OCI-LY7 (cell line): ENCODE results near the gene MRAS. TPM values are rescaled to one million over a fixed set of nuclear protein-coding genes. Genes with fewer than 3 reads are reported as not detected.

Experiments used
- BruUV-seq: library from RNA; stranded (reverse); fragments of 400-500 nt; replicated peaks from 2 replicates; lab custom pipeline; 2021; lab: Mats Ljungman, UMichigan
- CTCF ChIA-PET: fragments of 300-600 bp; sonication (Branson Sonifier 250); formaldehyde crosslinking; loops from one replicate; lab custom pipeline; 2022; ENCODE audit warnings: antibody characterized with exemption; ENCODE audit not compliant: unreplicated experiment; lab: Charles Lee
- POLR2A ChIA-PET: fragments of 300-600 bp; sonication (Branson Sonifier 250); formaldehyde crosslinking; loops from one replicate; lab custom pipeline; 2022; ENCODE audit warnings: antibody characterized with exemption; lab: Charles Lee
- DNase-seq: peaks from one replicate; pipeline ENCODE4 v3.0.0-alpha.2; 2015; ENCODE audit warnings: low spot score
- H2AFZ ChIP-seq: fragments of 200-600 bp; sonication (generic), shearing (Covaris generic); 2 replicates; pipeline ENCODE4 v1.6.1; 2014; ENCODE audit warnings: mild to moderate bottlenecking, antibody characterized with exemption, low read length, moderate library complexity
- H3K27ac ChIP-seq: fragments of 200-600 bp; sonication (generic); 2 replicates; pipeline ENCODE4 v1.5.1; 2014; ENCODE audit warnings: mixed run types, low read depth, mild to moderate bottlenecking, moderate library complexity, low read length, inconsistent platforms; ENCODE audit not compliant: poor library complexity, severe bottlenecking
- H3K36me3 ChIP-seq: fragments of 200-600 bp; sonication (generic); 2 replicates; pipeline ENCODE4 v1.6.1; 2014; ENCODE audit warnings: mild to moderate bottlenecking, antibody characterized with exemption, low read length, moderate library complexity, mixed read lengths; ENCODE audit not compliant: insufficient read depth
- H3K4me1 ChIP-seq: fragments of 200-600 bp; sonication (generic); 2 replicates; pipeline ENCODE4 v1.5.1; 2014; ENCODE audit warnings: mild to moderate bottlenecking, low read length; ENCODE audit not compliant: insufficient read depth, poor library complexity, severe bottlenecking
- H3K4me2 ChIP-seq: fragments of 200-600 bp; sonication (generic); 2 replicates; pipeline ENCODE4 v1.6.1; 2014; ENCODE audit warnings: mild to moderate bottlenecking, low read length
- H3K4me3 ChIP-seq: fragments of 200-600 bp; sonication (generic); 2 replicates; pipeline ENCODE4 v1.5.1; 2014; ENCODE audit warnings: mild to moderate bottlenecking, low read depth, low read length; ENCODE audit not compliant: poor library complexity, severe bottlenecking
- H3K79me2 ChIP-seq: fragments of 200-600 bp; sonication (generic); 2 replicates; pipeline ENCODE4 v1.6.1; 2016; ENCODE audit warnings: low read depth, mild to moderate bottlenecking, low read length, moderate library complexity, mixed read lengths; ENCODE audit not compliant: insufficient read depth
- H3K9me2 ChIP-seq: fragments of 200-600 bp; sonication (generic); 2 replicates; pipeline ENCODE4 v1.6.1; 2016; ENCODE audit warnings: mild to moderate bottlenecking, low read length, mixed read lengths; ENCODE audit not compliant: insufficient read depth
- H3K9me3 ChIP-seq: fragments of 200-600 bp; sonication (generic); 2 replicates; pipeline ENCODE4 v1.6.1; 2014; ENCODE audit warnings: mild to moderate bottlenecking, mixed run types, low read length, mixed read lengths
- H4K20me1 ChIP-seq: fragments of 200-600 bp; sonication (generic); 2 replicates; pipeline ENCODE4 v1.6.1; 2014; ENCODE audit warnings: mild to moderate bottlenecking, antibody characterized with exemption, low read length, moderate library complexity, mixed read lengths; ENCODE audit not compliant: insufficient read depth
- CTCF ChIP-seq: fragments of 200-600 bp; sonication (generic); conservative IDR thresholded peaks from 2 replicates; pipeline ENCODE4 v1.5.1; 2014; ENCODE audit warnings: mild to moderate bottlenecking, antibody characterized with exemption, low read length, moderate library complexity, mixed read lengths
- EZH2phosphoT487 ChIP-seq: fragments of 200-600 bp; sonication (generic); IDR thresholded peaks from 2 replicates; pipeline ENCODE4 v1.6.1; 2018; ENCODE audit warnings: low read depth, borderline replicate concordance, mild to moderate bottlenecking, mixed run types, antibody characterized with exemption, low read length, moderate library complexity, mixed read lengths
- intact Hi-C: fragments of 100-400 bp; cut with micrococcal nuclease; formaldehyde crosslinking; loops from one replicate; pipeline ENCODE4 v1.10.0; 2022; ENCODE audit not compliant: unreplicated experiment
- total RNA-seq, 2 experiments: library from RNA; depleted of rRNA in 1 of 2; stranded (reverse); fragments of >200 nt in 1 of 2; shearing (Covaris generic) in 1 of 2; gene quantifications; 2 replicates each; pipeline ENCODE4 v1.2.3, GENCODE V29; 2014 to 2022

Gene MRAS
- total RNA-seq, 2 experiments from 2014 or later, result not detected

DNA sequence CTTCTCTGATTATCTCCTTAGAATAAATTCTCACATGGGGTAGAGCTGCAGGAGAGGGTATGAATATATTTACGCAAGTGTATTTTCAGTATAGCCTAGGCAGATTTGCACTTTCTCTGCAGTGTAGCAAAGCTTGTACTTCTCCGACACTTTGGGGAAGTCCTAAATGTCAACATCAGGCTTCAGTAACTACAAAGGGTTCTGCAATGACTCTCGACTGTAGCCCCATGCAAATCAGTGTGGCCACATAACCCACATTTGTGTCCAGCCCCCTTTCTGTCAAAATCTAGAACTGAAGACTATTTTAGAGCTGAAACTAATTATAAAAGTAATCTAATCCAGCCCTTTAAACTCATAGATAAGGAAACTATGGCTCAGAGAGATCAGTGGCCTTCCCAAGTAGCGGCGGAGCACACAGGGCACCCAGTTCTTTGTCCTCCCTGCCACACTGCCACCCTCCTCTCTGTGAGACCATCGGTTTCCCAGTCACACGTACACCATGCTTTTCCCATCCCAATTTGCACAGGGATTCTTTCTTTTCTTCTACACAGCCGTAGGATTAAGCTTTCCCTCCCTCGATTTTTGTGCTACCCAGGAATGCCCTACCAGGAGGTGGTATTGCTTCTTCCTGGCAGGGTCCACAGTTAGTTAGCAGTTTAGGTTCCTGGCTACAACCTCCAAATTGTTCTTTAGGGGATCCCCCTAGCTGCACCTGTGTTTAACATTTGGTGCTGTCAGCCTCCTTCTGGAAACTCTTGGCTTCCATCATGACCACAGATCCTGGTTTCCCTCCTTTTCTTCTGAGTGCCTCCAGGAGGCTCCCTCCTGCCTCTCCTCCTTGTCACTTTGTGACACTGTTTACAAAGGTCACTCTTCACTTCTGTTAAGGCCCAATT, 22.9 kb downstream of the MRAS start:
- Histone ChIP-seq H3K4me3 (no peak overlapping the region), H3K9me3 (no peaks in the 10 kb centered on the region), H2AFZ (no peak overlapping the region), H3K4me1 (peaks cover 17% of the 10 kb centered on the region), H3K36me3 (no peaks in the 10 kb centered on the region), H3K9me2 (no peaks in the 10 kb centered on the region), H3K4me2 (peak overlapping the region; percentile 12; the same call in 1 of the 2 replicates), H4K20me1 (no peaks in the 10 kb centered on the region), H3K27ac (no peak overlapping the region), H3K79me2 (no peaks in the 10 kb centered on the region)
- POLR2A ChIA-PET, result interaction anchor here (0.6 to 0.7 kb wide), 3 partner anchors 23 to 1457 kb away, joined by 3 read pairs; no protein-coding TSS in a partner anchor
- no peak for TF ChIP-seq EZH2phosphoT487
- TF ChIP-seq CTCF, result no peak
- DNase-seq, result peak; percentile 54
- no TSS peak for BruUV-seq
- intact Hi-C loops, result no loop called here
- CTCF ChIA-PET, result no interaction called here

DNA sequence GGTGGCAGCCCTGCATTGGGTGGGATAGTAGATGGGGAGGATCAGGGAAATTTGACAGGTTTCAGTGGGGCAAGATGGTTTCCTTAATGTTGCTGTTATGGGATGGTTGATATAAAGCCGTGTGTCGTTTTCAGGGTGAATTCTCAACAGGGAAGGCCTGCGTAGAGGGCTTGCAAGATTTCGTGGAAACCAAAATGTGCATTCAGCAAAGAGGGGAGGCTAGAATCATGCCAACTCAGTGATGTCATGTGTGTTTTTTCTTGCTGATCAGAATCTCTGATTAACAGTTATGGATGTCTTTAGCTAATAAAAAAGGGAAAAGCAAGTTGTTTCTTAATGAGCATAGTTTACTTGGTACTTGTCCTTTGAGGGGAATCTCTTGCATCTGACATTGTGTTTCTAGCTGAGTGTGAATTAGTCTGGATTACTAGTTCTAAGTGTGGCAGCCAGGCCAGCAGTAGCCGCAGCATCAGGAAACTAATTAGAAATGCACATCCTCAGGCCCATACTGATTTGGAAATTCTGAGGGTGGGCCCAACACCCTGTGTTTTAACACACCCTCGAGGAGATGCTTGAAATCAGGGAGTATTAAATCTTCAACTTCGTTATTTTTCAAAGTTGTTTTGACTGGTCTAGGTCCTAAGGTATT, 24.8 kb downstream of the MRAS start:
- Histone ChIP-seq H4K20me1 (no peaks in the 10 kb centered on the region), H3K4me3 (no peak overlapping the region), H3K4me2 (no peak overlapping the region), H3K79me2 (no peaks in the 10 kb centered on the region), H3K9me2 (no peaks in the 10 kb centered on the region), H3K27ac (no peak overlapping the region), H2AFZ (no peak overlapping the region), H3K4me1 (peaks cover 17% of the 10 kb centered on the region), H3K36me3 (no peaks in the 10 kb centered on the region), H3K9me3 (no peaks in the 10 kb centered on the region)
- DNase-seq, result no peak
- CTCF ChIA-PET, result no interaction called here
- BruUV-seq, result no TSS peak
- POLR2A ChIA-PET, result no interaction called here
- intact Hi-C loops, result no loop called here
- TF ChIP-seq EZH2phosphoT487 (no peak), CTCF (no peak)

- Histone ChIP-seq H3K27ac (no peak overlapping the region), H3K4me3 (no peak overlapping the region), H2AFZ (no peak overlapping the region), H3K9me3 (no peaks in the 10 kb centered on the region), H3K79me2 (no peaks in the 10 kb centered on the region), H3K36me3 (no peaks in the 10 kb centered on the region), H3K4me2 (no peak overlapping the region), H3K4me1 (peaks cover 17% of the 10 kb centered on the region), H3K9me2 (no peaks in the 10 kb centered on the region), H4K20me1 (no peaks in the 10 kb centered on the region)
- POLR2A ChIA-PET, result no interaction called here
- CTCF ChIA-PET, result no interaction called here
- no peak for DNase-seq
- intact Hi-C loops, result no loop called here
- BruUV-seq, result no TSS peak
- TF ChIP-seq CTCF (no peak), EZH2phosphoT487 (no peak)
These were observed 25.3 kb downstream of the MRAS start for GRCh38 chr3:138373736-138374094.
